Stimulated activated CD8-positive, alpha-beta memory T cell treated with anti-CD3 and anti-CD28 coated beads, Interleukin-2, amount 100 ng/mL, for 48 hours (primary cell): ENCODE results near the gene CKAP5.
A peak's percentile ranks its signal among the peaks of the same experiment; 100 is the strongest.
"Not testable (repeated sequence)": the region's sequence is repeated elsewhere in the genome, so short reads cannot be mapped to it uniquely, and the experiment has no call there.

Experiments used
- DNase-seq, 2 donors: peaks; one replicate each; pipeline ENCODE4 v3.0.0-alpha.2; 2020; ENCODE audit warnings: low read depth in 2 of 2

Gene CKAP5

GRCh38 chr11:46726206-46726862 is 119.7 kb downstream of the CKAP5 start:
- no peak for DNase-seq

GRCh38 chr11:46725338-46726205 is 120.5 kb downstream of the CKAP5 start:
- DNase-seq: no peak

- DNase-seq: no peak
Observed at GRCh38 chr11:46724088-46724487, 122.0 kb downstream of the CKAP5 start.

- no peak for DNase-seq
Observed at GRCh38 chr11:46723359-46723680, 122.8 kb downstream of the CKAP5 start.

GRCh38 chr11:46722566-46723358 is 123.3 kb downstream of the CKAP5 start:
- DNase-seq: no peak

- no peak for DNase-seq
Observed at GRCh38 chr11:46721286-46721685, 124.8 kb downstream of the CKAP5 start.

GRCh38 chr11:46719543-46720218 is 126.4 kb downstream of the CKAP5 start:
- DNase-seq: no peak

GRCh38 chr11:46719048-46719542 is 127.0 kb downstream of the CKAP5 start, which contains the start of gene F2:
Gene F2 (plus strand): TSS chr11:46719213. CDS start chr11:46719236, 23 bp downstream.
- DNase-seq: no peak

- DNase-seq: no peak
Observed at GRCh38 chr11:46718155-46719019, 127.7 kb downstream of the CKAP5 start.

GRCh38 chr11:46717825-46718154 is 128.3 kb downstream of the CKAP5 start:
- DNase-seq: not testable (repeated sequence)

GRCh38 chr11:46712874-46713576 is 133.1 kb downstream of the CKAP5 start:
- no peak for DNase-seq

GRCh38 chr11:46711303-46711702 is 134.8 kb downstream of the CKAP5 start:
- no peak for DNase-seq

- no peak for DNase-seq
Observed at GRCh38 chr11:46710821-46711269, 135.2 kb downstream of the CKAP5 start.

- DNase-seq: not testable (repeated sequence)
Observed at GRCh38 chr11:46709351-46709750, 136.7 kb downstream of the CKAP5 start.

- DNase-seq: no peak
Observed at GRCh38 chr11:46706886-46707285, 139.2 kb downstream of the CKAP5 start.

- DNase-seq: no peak
Observed at GRCh38 chr11:46705070-46705688, 140.9 kb downstream of the CKAP5 start.

GRCh38 chr11:46701078-46701654 is 144.9 kb downstream of the CKAP5 start:
- no peak for DNase-seq

- peak; percentile 98 to 99 for DNase-seq
Observed at GRCh38 chr11:46700241-46701077, 145.6 kb downstream of the CKAP5 start, which contains the start of the genes ARHGAP1 and ZNF408. Gene ARHGAP1 (minus strand): TSS chr11:46700619. CDS start chr11:46696107, 4,512 bp downstream. Gene ZNF408 (plus strand): TSS chr11:46701031. CDS start chr11:46701048, 17 bp downstream.
